ENCODE results near the gene MYO7B. TPM values are rescaled to one million over a fixed set of nuclear protein-coding genes. Genes with fewer than 3 reads are reported as not detected.

Gene MYO7B
- total and polyA plus RNA-seq, 9 of the 15 experiments (the other 6 are each of a cell fraction or from before 2014, with no cell fraction given) = 0.08 TPM; not detected in 8

GRCh38 chr2:127562936-127563335, 27.5 kb downstream of the MYO7B start (continued):
- no peak for TF ChIP-seq TEAD1 (CRISPR knock-in tag; IDR thresholded peaks at IDR 0.05)
- no peak for TF ChIP-seq SMAD2 (IDR thresholded peaks at IDR 0.05; ENCODE audit: low read depth, low read length)
- TF ChIP-seq FOXO4 (CRISPR knock-in tag; IDR thresholded peaks at IDR 0.05) = no peak
- TF ChIP-seq CREB3 (tag; conservative IDR thresholded peaks at IDR 0.05; ENCODE audit: low read depth) = no peak

- POLR2A ChIA-PET = interaction anchor here (0.5 to 1.0 kb wide), 5 partner anchors 12 to 469 kb away, joined by 3 to 4 read pairs (median 3); no protein-coding TSS in a partner anchor
- TF ChIP-seq KLF6 (CRISPR knock-in tag; IDR thresholded peaks at IDR 0.05; ENCODE audit: borderline replicate concordance) (no peak), ZNF224 (CRISPR knock-in tag; IDR thresholded peaks at IDR 0.05) (no peak), HBP1 (CRISPR knock-in tag; IDR thresholded peaks at IDR 0.05) (no peak), CEBPZ (IDR thresholded peaks at IDR 0.05; ENCODE audit: borderline replicate concordance, low read depth, low read length) (no peak), DMBX1 (CRISPR knock-in tag; IDR thresholded peaks at IDR 0.05; ENCODE audit: borderline replicate concordance) (no peak), ARHGAP35 (IDR thresholded peaks at IDR 0.05; ENCODE audit: partially characterized antibody) (no peak)
These were observed 28.3 kb downstream of the MYO7B start for GRCh38 chr2:127563458-127564428.

More at GRCh38 chr2:127563458-127564428, 28.3 kb downstream of the MYO7B start:
- intact Hi-C loops (cut with micrococcal nuclease) (no loop called here), in situ Hi-C loops (cut with MboI) (no loop called here)
- H4K20me1 ChIP-seq (replicated peaks; ENCODE audit: control insufficient read depth, insufficient read depth, low read length) = peaks cover 6% of the 10 kb centered on the region; the same call in 1 of the 2 replicates
- H3K79me2 ChIP-seq (ENCODE audit: control insufficient read depth, insufficient read depth, low read length) = no peaks in the 10 kb centered on the region
- H3K9me1 ChIP-seq (ENCODE audit: control insufficient read depth, insufficient read depth, low read length) = no peaks in the 10 kb centered on the region
- H2AFZ ChIP-seq (ENCODE audit: low read depth, low read length) = no peak overlapping the region
- H3K36me3 ChIP-seq (ENCODE audit: control insufficient read depth, insufficient read depth, low read length) = no peaks in the 10 kb centered on the region
- WGBS (ENCODE audit: insufficient coverage, low coverage, missing lambda C conversion rate) = 2% methylated on average over 13 of the region's 14 CpGs
- H3K27ac ChIP-seq (ENCODE audit: extremely low read depth, low read depth, low read length) = no peak overlapping the region
- FAIRE-seq = no peak
- ATAC-seq = no peak
- CTCF ChIA-PET (ENCODE audit: low intra/inter-chr PET ratio) = no interaction called here
- no peak overlapping the region for H3K4me3 ChIP-seq
- no TSS peak for BruUV-seq (replicated peaks)
- H3K27me3 ChIP-seq (ENCODE audit: control insufficient read depth in 2 of 2, insufficient read depth in 2 of 2, low read length in 2 of 2) = peaks cover 42 to 90% of the 10 kb centered on the region in 2 experiments
- no peak overlapping the region for H3K4me2 ChIP-seq (ENCODE audit: insufficient read depth, low read length)
- H3K4me1 ChIP-seq (replicated peaks in 1 of 2; ENCODE audit: control insufficient read depth in 2 of 2, insufficient read depth in 2 of 2, low read length in 2 of 2) = 0 out of 5 replicates have a peak, but pooled peaks cover 0 to 3% of the 10 kb centered on the region in 2 experiments
- no peak for DNase-seq (ENCODE audit: extremely low read depth in 1 of 4, low spot score in 3 of 4)
- H3K9me3 ChIP-seq (replicated peaks; ENCODE audit: control insufficient read depth, insufficient read depth, low read depth, low read length) = no peaks in the 10 kb centered on the region
- H3K9ac ChIP-seq (ENCODE audit: insufficient read depth in 1 of 2, low read depth in 2 of 2, low read length in 2 of 2) = no peak overlapping the region

Measured in K562 (cell line).